Activated CD4-positive, alpha-beta T cell treated with anti-CD3 and anti-CD28 coated beads for 48 hours (primary cell): ENCODE measurements around the gene CAMTA1.

Source experiments
- DNase-seq: peaks from one replicate; pipeline ENCODE4 v3.0.0-alpha.2; 2020

The CAMTA1 gene

DNA sequence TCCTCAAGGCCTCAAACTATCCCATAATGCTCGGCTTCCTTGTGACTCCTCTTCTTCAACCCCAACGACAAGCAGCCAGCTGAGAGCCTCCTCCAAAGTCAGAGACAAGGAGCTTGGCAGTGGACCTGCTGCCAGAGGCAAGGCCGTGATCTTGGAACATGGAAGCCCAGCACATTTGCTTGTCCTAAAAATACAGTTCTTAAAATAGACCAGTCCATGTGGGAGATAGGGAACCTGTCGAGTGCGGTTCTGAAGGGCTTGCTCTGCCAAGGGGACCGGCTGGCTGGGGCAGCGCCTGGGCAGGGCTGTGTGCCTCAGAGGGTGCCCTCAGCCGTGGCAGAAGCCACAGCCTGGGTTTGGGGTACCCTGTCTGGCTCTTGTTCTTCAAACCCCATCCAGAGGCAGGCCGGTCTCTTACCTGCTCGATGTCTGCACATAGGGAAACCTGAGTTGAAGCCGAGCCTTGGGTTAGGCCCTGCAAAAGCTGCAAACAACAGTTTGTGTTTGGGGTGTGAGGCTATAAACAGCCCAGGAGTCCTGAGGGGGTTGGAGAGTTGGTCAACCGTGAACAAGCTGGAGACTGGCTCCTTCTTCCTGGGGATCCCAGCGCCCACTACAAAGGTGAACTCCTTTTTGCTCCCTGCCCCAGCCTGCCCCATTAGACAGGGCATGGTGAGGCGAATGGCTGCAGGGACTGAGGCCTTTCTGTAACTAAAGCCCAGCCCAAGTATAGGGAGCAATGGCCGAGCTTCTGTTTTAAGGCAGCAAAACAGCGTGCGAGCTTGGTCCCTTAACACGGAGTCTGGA lies 228.8 kb downstream of the CAMTA1 start:
- DNase-seq, result no peak

DNA sequence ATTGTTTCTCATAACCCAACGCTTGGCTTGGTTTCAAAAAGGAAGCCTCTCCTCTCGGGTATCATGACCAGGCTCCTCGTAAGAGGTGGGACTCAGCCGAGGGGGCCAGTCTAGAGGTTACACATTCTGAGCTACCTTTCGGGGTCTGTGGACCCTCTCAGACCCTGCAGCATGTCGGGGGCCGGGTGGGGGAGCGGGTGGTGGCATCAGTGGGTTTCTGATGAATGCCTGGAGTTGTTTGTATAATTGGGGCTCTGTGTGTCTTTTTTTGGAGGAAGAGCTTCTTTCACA lies 229.3 kb downstream of the CAMTA1 start:
- DNase-seq, result no peak

DNA sequence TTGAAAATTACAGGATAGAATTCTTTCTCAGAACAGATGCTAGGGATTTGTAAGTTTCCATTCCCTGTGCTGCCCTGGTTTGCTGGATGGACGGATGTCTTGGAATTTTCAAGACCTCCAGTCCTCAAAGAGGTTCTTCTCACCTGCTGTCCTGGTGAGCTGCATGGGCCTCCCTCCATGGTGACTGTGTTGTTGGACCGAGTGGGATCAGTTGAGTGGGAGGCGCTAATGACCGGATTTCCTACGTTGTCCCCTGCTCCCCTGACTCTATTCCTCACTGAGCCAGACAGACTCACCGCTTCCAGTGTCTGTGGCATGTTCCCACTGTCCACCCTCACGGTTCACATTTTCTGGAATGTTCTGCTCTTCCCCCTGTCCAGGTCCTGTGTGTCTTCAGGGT lies 229.8 kb downstream of the CAMTA1 start:
- DNase-seq, result no peak

DNA sequence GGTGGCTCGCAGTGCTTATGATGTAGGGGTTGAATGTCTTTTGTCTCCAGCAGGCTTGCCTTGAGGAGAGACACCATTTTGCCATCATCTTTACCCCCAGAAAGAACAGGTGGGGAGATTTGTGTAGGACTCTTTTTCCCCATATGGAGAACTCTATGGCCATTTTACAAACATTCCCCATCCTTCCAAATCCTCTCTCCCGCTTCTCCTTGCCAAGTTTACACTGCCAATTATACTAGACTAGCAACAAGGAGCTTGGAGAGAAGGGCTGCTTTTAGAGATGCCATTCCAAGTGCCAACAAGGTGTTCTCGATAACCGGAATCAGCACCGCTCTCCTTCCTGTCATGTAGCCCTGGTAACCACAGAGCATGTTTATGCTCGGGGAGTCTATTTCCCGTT lies 233.1 kb downstream of the CAMTA1 start:
- no peak for DNase-seq

DNA sequence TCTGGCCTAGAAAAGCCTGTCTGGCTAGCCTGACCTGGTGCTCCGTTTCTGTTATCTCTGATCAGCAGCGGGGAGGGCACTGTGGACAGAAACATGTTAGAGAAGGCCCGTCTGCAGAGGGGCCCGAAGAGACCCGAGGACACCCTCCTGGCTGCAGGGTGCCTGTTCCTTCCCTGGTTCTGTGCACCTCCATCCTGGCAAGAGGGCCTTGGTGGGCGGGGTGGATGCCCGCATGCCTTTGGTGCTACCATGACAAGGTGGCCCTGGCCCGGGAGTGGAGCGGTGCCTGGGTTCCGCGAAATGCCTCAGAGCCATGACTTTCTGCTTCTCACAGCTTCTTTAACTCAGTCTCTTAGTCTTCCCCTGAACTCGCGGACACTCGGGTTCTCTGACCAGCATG lies 233.6 kb downstream of the CAMTA1 start:
- no peak for DNase-seq

DNA sequence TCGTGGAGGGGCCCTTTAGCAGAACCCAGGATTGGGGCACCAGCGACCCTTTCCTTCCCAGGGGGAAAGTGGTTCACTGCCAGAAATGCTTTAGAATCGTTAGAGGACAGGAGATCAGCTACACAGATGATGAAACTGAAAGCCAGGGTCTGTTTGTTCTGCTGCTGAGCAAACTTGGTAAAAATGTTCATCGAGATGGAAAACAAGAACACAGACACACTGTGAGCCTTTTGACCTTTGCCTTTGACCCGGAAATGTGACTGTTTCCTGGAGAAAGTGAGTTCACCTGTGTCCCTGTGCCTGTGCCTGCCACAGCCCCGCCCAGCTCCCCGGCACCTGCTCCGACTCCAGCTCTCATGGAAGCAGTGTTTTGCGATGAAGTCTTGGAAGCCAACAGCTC lies 234.3 kb downstream of the CAMTA1 start:
- DNase-seq, result no peak

DNA sequence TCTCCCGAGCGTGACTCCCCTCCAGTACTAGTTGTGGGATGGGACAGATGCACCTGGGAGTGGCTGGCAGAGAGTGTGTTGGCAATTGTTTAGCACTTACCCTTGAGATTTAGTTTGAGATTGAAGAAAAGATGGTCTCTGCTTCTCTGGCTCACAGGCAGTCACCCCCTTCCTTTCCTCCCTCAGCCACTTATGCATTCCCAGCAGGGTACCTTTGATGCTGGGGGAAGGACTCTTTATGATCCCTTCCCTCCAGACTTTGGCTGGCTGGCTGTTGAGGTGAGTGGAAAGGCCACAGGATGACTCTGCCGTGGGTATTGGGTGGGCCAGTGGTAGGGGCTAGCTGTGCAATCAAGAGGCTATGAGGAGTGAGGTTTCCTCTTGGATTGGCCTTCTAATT lies 236.8 kb downstream of the CAMTA1 start:
- no peak for DNase-seq

DNA sequence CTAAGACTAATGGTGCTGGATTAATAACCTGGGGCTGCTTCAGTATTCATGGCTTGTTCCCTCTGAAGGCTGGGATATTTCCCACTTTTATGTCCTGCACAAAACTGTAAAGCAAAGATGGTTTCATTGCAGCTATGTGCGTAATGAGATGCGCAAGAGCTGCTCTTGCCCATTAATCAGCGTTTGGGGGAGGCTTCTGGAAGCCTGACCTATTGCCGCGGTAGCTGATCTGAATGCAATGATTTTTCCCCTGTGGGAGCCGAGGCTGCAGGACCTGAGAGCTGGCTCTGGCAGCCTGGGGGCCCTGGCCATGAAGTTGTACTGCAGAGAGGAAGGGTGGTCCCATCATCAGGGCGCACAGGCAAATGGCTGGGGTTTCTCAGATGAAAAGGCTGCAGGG lies 239.8 kb downstream of the CAMTA1 start:
- DNase-seq, result no peak

DNA sequence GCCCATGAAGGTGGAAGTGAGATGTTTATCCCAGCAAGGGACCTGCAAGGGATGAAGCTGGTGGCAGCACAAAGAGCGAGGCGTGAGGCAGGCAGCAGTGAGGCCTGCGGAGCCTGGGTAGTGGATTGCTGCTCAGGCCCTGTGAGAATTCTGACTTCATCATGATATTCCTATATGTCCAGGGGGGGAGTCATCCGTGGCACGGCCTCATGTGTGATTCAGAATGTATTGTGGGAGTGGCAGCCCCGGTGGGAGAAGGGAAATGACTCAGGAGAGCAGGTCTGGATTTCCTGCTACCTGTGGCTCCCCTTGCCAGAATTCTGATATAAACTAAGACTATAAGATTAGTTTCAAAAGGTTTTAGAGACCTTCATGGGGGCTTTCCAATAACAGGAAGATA lies 240.9 kb downstream of the CAMTA1 start:
- no peak for DNase-seq

DNA sequence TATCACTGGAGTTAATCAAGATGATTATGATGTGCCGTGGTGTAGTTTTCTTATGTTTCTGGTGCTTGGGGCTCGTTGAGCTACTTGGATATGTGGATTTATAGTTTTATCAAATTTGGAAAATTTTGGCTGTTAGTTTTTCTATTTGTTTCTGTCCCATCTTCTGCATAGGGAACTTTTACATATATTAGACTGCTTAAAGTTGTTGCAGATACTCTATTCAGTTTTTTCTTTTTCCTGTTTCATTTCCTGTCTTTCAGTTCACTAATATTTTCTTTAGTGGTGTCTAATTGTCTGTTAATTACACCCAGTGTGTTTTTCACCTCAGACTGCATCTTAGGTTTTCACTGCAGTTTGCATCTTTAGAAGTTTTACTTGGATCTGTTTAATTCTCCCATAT lies 247.7 kb downstream of the CAMTA1 start:
- DNase-seq, result no peak

DNA sequence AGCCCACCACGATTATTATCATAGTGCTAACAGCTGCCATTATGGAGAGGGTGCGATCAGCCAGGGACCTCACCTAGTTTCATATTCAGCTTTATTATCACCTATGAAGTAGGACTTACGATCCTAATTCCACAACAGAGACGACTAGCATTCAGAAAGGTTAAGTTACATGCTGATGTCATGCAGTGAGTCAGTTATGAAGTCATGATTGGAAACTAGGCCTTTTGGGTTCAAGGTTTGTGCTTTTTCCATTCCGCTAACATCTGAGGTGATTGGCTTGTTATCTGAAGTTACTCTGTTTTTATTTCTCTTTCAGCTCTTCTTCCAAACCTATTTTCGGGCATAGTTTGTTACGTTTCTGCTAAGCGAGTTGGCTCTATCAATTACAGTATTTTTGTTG lies 251.1 kb downstream of the CAMTA1 start:
- DNase-seq, result no peak

DNA sequence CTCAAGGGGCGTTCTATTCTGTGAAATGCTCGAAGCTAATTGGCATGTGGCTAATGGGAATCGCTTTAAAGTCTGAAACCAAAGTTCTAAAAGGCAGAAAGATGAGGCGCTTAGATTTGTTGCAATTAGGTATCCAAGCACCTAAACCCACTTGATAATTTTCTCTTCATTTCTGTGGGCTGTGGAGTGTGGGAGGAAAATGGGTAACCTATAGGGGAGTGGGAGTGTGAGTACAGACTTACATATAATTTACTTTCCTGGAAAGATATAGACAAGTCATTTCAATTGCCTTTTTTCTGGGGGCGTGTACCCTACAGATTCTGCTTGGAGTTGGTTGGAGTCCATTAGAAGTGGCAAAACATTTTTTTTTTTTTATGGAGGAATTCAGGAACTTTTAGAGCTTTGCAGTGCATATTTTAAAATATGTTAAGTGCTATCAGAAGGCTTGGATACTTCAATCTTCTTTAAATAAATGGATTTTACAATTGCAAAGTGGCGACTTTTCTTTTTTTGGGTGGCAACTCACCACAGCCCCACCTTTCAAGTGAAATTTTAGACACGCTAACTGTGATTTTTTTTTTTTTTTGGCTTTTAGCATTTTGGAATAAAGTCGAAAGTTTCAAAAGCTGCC lies 254.5 kb downstream of the CAMTA1 start:
- no peak for DNase-seq

DNA sequence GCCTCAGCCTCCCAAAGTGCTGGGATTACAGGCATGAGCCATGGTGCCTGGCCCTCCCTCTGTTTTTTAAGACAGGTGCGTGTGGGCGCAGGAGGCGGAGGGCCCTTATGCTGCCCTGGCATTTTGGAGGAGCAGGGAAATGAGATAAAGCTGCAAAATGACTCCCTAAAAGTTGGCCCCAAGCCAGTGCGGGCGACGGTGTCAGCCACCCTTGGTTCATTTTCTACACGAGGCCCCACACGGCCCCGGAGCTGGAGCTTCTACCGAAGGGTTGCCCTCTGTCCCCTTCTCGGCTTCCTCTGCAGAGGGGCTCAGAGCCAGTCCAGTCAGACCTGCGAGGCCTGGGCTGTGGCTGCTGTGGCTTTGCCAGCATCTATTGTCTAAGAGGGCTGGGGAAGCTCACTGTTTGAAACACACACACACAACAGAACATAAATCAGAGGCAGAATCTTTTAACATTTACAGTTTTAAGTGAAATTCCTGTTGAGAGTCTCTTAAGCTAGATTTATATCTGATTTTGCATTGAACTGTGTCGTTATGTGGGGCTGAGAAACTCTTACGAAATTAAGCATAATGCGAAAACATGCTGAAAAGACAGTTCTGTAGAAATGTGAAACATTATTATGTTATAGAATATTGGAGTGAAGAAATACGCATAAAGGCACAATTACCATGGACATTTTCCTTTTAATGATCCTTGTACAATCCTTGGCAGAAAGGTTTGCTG lies 255.9 kb downstream of the CAMTA1 start:
- no peak for DNase-seq

DNA sequence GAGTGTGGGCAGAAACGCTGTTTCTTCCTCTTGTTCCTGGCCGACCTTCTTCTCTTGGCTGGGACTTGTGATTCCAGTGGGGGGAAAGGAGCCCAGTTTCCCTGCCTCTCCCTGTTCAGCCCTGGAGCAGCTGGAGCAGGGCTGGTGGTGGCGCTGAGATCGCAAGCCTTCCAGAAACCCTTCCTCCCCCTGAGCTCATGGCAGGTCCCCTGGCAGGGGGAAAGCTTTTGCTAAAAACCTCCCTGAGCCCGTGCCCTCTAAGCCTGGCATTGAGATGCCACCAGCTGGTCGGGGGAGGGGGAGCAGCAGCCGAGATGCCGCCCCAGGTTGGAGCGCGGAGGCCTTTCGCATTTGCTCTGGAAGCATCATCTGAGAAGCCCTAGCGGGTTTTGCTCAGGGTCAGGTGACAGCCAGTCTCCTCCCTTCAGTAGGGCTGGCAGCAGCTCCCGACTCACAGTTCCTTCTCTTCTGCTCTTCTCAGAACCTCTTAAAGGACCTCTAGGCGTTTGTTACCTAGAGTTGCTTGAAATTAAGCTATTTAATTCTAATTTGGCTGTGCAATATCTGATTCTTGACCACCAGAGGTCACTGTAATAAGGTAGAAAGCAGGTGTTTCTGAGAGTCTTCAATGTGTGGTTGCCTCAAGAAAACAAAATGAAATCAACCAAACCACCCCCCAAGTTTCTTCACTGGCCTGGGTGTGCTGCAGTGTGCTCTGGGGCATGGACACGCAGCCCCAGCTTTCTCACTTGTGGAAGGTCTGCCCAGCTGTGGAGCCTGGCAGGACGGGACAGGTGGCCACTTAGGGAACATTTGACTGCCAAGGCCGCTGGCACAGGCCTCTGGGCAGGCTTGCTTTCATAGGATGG lies 257.3 kb downstream of the CAMTA1 start:
- no peak for DNase-seq

DNA sequence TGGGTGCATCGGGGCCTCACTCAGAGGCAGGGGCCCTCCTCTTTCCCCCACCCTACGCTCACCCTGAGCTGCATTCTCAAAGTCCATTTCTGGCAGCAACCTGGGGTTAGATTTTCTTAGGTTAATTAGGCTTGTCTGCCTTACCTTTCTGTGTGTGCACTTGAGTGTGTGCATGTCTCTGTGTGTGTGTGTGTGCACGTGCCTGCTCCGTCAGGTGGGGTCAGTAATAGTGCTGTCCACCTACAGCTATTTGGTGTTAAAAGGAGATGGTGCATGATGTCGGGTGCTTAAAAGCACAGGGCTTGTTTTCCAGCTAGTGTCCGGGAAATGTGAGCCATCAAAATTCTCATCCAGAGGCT lies 257.9 kb downstream of the CAMTA1 start:
- no peak for DNase-seq

DNA sequence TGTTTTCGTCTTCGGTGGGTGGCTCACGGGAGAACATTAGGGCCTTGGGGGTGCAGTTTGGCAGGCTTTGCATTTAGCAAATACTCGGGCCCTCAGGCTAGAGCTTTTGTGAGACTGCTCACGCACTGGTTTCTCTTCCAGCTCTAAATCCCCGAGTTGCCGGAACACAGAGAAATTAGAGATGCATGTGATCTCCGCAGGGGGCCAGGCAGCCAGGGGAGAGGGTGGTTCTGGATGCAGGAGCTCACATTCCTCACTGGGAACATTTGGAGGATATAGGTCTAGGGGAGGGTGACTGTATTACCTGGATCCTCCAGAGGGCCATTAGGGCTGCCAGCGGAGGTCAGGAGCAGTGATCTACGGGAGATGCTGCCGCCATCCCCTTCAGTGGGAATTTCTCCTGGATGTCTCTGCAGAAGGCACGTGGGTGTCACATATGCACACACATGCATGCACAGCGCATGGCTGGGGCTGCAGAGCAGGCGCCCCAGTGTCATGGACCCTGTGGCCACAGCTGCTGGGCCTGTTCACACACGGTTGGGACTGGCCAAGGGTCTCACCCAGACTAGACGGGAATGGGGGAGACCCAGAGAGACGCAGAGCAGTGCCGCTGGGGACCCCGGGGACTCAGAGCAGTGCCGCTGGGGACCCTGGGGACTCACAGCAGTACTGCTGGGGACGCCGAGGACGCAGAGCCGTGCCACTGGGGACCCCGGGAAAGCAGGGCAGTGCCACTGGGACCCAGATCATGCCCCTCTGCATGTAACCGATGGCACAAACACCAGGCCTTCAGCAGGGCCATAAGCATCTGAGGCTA lies 258.7 kb downstream of the CAMTA1 start:
- DNase-seq, result no peak

DNA sequence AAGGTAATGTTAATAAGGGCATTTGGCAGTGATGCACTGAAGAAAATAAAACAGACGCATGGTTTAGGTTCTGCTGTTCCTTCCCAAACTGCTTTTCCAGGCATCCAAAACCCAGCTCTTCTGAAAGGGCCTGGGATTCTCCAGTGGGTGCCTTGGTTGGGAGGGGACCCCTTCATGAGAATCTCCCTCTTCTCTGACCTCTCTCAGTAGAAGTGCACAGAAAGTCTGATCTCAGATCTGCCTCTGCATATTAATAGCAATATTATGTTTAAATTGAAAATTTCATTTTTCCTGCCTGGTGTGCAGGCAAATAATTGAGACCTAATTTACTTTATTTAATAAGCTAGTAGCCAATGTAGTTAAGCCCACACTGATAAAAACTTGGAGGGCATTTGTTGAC lies 260.6 kb downstream of the CAMTA1 start:
- no peak for DNase-seq

DNA sequence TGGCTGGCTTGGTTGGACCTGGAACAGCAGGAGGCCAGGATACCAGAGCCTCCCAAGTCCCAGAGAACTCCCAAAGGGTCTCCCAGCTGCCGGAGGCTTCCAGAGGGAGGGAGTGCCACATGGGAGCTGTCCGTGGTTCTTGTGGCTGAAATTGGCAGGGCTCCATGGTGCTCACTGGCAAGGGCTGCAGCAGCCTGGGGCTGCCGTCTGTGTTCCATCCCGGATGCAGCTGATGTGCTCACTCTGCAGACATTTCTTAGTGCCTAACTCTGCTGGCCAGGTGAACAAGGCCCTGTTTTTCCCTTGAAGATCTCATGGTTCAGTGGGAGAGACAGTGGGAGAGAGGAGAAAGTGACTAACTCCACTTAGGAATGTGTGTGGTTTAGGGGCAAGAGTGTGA lies 261.1 kb downstream of the CAMTA1 start:
- DNase-seq, result no peak

DNA sequence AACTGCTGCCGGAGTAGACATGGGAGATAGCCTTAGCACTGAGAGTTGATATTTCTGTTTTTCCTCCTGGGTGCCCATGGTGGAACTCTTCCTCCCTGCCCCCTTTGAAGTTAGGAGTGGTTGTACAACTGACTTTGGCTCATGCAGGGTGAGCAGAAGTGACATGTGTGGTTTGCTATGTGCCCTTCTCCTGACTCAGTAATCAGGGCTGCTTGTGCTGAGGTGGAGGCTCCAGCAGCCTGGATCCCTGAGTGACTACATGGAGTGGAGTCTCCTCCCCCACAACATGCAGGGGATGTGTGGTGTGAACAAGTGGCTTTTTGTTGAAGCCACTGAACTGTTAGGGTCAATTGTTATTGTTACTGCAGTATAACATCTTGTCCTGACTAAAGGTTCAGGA lies 261.6 kb downstream of the CAMTA1 start:
- no peak for DNase-seq

DNA sequence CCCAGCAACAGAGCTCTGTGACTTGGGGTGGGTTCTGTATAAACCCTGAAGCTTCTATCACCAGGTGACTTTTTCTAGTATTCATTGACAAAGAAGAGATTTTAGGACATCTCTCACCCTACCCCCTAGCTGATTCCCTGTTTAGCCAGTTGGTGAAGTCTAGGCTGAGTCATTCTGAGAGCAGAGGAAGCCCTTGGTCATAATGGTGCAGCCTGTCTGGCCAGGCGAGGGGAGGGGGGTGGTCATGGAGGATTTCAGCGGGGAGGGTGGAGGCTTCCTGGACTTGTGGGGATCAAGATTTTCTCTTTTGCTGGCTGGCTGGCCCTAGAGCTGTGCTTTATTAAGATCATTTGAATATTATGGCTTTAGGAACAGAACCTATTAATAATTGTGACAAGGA lies 262.6 kb downstream of the CAMTA1 start:
- DNase-seq, result no peak

DNA sequence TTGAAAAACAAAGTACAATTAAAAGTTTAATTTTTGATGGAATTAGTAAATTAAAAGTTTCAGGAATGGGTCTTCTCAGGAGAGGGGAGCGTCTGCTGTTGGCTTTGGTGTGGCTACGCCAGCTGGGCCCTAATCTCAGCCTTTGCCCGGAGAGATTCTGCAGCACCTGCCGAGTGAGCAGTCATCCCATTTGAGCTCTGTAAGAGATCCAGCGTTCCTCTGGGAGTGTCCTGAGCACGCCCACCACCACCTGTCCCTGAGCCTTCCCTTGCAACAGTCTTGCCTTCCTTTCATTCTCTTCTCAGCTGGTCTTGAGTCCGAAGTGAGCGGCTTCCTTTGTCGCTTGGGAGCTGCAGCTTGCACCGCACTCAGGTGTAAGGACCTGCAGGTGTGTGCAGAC lies 263.1 kb downstream of the CAMTA1 start:
- no peak for DNase-seq

DNA sequence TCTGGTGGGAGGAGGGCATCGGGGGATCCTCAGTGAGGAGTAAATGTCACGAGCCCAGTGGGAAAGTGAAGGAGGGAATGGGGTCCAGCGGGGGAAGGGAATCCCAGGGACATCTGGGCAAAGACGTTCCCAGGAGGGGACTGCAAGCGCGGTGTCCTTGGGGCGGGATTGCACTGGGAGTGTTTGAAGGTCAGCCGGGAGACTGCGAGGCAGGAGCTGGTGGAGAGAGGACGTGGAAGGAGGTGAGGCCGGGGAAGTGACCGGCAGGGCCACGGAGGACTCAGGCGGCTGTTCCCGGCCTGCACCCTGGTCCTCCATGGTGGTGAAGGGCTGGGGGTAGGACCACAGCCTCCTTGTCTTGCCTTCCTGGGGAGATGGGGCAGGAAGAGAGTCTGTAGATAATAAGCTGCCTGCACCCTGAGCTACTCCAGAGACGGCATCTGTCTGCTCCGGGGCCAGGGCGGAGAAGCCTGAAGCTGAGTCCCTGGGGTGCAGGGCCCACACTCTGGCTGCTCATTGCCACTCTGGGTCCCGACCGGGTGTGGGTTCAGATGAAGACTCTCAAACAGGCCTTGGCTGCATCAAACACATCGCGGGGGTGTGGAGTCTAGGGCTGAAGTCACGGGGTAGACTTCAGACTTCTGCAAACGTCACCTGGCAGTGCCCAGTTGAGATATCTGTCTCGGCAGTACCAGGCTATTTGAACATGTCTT lies 264.8 kb downstream of the CAMTA1 start:
- no peak for DNase-seq
